Stimulated activated CD8-positive, alpha-beta memory T cell treated with anti-CD3 and anti-CD28 coated beads, Interleukin-4, amount 100 ng/mL, for 48 hours (primary cell): ENCODE data around the gene HCN1.

ENCODE experiments used
- DNase-seq: peaks from one replicate; pipeline ENCODE4 v3.0.0-alpha.2; 2020

Gene HCN1

DNA sequence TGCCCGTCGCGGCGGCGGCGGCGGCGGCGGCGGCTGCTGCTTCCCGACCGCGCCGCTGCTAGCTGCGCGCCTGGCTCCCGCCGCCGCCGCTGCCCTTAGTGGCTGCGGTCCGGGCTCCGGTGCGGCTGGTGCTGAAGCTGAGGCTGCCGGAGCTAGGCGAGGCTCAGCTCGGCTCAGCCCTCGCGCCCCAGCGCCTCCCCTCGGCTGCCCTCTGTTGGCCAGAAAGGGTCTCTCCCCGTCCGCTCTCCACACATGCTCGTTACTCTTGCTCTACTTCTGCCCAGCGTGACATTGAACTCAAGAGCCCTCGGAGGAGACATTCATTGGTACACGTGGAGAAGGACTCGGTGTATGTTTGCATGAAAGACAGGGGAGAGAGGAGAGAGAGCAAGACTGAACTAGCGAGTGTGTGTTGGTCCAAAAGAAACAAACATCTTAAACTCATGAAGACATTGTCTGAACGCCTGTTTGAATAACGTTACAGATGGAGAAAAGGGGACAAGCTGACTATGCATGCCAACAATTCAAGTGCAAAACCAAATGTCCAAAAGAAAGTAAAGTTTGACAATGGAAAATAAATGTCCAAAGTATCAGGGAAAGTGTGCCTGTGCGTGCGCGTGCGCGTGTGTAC is at the start of gene HCN1:
TSS of gene HCN1 (minus strand) at position 175 of the 631 bp plus-strand sequence.
- peak; percentile 68 for DNase-seq

DNA sequence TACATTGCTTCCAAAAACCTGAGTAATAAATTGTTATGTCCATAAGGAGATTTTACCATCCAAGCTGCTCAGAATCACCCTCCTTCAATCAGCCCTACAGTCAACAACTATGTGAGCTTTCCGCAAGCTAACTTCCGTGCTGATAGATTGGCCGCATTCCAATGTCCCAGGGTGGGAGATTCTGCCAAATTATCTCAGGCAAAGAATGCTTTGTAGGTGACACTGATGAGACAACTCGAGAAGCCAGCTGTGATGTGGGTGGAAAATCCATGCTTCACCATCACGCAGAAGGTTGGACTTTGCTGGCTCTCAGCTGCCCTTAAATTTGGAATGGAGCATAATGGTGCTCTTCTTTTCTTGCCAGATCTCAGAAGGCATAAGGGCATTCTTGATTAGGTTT is 44.9 kb upstream of the HCN1 start:
- no peak for DNase-seq

DNA sequence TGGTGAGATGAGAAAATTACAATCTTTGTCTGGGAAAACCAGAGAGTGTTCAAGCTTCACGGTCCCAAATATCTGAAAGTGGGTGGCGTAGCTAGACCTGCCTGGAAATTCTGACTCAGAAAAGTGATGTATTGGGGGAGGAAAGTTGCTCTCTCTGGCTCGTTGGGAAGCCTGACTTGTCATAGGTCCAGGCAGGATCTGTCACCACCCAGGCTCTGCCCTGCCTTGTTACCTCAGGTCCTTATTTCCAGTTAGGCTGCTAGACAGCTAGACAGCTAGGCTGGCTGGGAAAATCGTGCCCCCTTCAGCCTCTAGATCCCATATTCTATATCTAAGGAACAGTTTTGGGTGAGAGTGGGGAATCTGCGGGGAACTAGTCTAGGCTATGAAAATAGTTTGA is 41.0 kb upstream of the HCN1 start:
- DNase-seq, result no peak

DNA sequence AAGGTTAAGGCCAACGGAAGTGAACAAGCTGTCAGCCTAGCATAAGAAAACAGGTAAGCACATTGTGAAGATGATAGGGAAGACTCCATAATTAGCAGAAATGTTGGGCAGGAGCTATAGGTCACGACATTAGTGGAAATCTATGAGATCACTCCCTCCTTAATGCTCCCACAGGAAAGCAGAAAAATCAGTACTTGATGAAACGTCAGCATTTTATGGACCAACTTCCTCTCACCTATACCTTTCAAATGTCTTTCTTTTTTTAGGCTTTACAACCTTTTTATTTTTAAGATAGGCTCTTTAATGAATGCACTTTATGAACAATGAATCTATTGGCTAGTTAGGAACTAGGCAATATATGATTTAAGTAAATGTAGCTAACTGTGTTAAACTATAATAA is 29.4 kb upstream of the HCN1 start:
- DNase-seq, result no peak

DNA sequence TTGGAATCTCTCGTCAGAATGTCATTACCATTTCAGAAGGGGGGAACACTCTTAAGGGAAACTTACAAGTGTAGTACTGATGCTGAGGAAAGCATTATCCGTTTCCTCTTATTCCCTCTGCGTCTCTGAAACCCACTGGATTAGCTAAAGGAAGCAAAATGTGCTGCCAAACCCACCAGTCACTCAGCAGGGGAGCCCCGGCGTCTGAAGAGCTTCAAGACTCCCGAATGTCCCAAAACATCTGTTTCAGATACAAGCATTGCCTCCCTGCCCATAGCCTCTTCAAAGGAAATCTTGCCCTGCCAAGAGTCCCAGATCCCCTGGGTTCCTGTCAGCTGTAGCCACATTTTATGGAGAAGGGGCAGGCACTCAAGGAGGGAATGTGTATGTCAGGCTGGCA is 1.0 kb upstream of the HCN1 start:
- DNase-seq, result no peak

DNA sequence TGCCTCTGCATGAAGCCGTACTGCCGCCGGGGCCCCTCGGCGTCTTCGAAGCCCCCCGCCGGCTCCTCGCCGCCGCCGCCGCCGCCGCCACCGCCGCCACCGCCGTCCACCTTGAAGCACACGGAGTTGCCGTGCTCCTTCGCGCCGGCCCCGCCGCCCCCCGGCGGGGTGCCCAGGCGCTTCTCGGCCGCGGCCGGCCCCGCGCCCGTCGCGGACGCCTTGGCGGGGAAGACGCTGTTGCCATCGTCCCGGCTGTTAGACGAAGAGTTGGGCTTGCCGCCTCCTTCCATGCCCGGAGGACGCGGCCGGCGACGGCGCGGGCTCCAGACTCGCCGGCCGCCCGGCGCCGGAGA is 400 bp downstream of the HCN1 start:
- no peak for DNase-seq

DNA sequence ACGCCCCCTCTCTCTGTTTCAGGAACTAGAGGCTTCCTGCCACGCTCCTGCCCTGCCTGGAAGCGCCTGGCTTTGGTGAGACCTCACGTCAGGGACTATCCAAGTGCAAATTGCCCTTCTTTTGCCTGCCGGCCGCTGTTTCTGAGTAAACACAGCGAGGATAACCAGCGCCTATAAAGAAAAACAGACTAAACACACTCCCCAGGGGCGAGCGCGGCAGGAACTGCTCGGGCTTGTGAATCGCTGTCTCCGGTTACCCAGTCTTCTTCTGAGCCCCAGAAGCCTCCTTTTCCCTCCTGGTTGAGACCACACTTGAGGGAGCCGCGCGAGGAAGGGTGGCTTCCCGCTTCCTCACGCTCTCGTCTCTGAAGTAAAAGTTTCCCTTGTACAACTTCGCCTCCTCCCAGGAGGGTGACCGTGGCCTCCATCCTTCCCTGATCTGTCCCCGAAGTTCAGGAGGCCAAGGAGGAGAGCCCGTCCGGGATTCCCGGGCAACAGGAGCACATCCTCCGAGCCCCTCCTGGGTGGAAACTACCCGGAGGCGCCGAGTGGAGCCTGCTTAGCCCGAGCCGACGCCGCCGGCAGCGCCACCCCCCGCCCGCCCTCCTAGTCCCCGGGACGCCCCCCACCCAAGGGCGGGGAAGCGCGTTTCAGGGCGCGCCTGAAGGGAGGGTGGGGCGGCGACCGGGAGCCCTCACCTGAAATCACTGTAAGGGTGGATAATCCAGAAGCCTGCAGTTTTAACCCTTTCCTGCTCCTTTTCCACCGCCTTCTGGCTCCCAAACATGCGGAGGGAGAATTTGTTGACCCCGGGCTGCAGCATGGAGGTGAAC is 993 bp downstream of the HCN1 start:
- no peak for DNase-seq

DNA sequence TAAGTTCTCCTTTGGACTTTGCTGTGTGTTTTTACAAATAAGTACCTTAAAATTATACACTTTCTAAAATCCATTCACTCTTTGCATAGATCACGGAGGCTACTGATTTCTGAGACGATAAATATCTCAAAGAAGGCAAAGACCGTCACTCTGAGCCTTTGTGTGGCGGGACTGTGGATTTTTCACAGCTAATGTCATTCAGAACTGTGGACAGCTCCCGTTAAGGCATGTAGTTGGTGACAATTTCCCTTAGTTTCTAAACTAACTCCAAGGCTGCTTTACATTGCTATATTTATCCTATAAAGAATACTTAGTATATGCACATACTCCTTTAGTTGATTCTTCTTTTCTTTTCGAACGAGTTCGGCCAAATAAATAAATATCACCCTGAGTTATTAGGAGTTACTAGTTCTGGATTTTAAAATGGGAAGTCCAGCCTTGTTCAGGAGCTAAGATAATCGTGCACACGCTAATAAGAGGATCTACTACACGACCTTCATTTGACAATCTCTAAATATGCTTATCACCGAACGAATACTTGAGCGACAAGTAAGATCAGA is 1.8 kb downstream of the HCN1 start:
- no peak for DNase-seq

DNA sequence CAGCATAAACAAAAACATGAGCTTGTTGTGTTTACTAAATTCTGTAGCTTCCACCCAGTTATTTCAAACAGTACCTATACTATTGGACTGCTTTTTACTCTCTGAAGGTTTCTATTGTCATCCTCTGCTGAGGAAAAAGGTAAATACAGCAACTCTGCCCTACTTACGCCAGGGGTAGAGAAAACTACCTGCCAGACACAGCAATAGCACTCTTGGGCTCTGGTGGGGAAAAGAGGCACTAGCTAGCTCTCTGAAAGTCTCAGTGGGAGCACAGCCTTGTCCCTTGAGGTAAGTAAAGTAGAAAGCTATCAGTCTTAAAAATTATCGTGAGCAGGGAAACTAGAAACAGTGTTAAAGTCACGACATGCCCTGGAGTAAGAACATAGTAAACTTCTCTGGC is 3.7 kb downstream of the HCN1 start:
- no peak for DNase-seq

DNA sequence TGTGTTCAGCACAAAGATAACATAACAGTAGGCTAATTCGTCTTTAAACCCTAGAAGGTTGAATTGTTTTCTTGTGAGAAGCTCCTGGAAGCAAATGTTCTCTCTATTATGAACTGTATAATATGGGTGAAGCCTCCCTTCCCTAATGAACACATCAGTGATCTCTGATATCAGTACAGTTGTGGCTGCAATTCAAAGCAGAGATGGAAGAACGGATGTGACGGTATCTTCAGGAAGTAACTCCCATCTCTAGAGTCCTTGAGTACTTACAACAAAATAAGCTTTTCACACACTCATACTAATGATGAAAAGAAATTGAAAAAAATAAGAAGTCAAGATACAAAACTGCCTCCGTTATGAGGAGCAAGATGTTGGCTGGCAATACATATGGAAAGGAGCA is 4.5 kb downstream of the HCN1 start:
- no peak for DNase-seq

DNA sequence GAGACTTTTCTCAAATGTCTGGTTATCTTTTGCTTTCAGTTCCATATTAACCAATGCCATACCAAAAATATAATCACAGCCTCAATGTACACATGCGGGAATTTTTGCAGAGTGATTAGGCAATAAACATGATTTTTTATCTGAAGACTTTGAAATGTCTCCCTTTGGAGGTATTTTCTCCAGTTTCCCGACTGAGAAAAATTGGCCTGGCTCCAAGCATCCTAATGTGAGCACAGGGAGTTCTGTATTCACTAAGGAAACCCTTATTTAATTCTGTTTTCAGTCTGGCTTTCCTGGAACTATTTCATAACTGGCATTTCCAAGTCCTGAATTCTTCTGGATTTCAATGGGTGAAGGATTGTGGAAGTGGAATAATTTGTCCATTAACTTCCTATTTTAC is 8.5 kb downstream of the HCN1 start:
- no peak for DNase-seq

DNA sequence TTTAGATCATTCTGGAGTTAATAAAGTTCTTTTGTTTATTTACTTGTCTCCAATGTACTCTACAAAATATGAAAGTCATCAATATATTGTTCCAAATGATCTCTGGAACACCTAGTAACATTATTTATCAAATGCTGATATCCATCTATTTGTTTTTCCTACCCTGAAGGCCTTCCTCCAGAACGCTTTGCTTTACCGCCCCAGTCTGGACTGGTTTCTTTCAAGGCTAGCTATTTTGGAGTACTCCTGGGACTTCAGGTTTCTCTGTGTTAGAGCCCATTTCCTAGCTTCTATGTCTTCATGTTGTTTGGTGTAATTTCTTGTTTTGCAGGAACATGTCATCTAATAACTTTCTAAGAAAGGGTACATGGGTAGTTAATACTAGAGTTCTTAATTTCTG is 9.6 kb downstream of the HCN1 start:
- no peak for DNase-seq

DNA sequence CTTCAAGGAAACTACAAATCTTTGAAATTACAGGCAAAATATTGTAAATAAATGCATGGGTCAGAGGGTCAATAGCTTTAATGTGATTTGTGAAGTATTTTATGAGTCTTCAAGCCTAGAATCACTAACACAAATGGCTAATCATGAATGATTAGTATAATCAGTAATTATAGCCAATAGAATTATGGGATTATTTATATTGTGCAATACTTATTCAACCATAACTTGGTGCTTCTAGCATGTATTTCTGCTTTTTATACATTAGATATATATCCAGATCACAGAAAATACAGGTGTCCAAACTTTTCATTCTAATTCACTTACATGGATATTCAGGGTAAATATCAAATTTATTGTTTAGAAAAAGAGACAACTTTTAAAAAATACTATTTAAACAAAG is 12.1 kb downstream of the HCN1 start:
- DNase-seq, result no peak

DNA sequence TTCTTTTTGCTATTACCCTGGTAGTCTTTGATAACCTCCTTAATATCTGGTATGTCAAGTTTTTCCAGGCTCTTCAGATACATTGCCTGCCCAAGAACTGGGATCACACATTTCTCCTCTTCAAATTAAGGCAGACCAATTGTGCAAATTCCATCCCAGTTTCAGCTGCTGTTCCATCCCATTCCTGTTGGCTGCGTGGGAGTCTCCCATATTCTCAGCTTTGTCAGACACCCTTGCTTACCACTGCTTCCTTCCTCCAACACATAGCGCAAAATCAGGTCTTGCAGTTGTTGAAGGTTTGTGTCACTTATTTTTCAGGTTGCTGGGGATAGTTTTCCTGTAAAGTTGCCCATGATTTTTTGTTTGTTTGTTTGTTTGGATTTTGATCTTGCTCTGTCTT is 15.2 kb downstream of the HCN1 start:
- no peak for DNase-seq

DNA sequence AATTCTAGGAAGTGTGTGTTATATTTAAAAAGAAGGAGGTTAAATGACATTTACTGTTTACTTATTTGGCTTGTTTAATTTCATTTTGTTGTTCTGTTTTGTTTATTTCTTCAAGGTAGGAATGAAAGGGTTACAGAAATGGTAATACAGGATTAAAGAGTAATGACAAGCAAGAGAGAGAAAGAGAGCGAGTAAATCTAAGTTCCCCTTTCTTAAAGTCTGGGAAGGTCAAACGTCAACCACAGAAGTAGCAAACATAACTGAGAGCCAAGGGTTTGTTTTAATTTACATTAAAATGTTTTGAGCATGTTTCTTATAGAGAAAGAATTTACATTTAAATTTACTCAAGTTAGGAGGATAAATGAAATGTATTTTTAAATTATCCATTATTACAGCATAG is 18.7 kb downstream of the HCN1 start:
- DNase-seq, result no peak

DNA sequence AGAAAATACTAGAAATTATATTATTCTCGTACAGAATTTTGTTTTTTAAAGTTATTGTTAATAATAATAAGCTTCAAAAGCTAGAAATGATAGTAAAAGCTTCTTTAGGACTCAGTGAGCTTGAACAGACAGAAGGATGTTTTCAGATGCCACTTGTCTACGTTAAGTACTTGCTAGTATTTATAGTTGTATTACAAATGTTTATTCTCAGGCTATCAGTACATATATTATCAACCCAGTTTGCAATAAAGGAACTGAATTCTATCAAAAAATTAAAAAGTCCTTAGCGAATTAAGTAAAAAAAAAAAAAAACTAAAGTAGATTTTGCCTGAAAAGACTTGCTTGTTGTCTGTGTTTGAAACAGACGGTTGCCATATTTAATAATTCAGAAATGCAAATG is 23.9 kb downstream of the HCN1 start:
- DNase-seq, result no peak

DNA sequence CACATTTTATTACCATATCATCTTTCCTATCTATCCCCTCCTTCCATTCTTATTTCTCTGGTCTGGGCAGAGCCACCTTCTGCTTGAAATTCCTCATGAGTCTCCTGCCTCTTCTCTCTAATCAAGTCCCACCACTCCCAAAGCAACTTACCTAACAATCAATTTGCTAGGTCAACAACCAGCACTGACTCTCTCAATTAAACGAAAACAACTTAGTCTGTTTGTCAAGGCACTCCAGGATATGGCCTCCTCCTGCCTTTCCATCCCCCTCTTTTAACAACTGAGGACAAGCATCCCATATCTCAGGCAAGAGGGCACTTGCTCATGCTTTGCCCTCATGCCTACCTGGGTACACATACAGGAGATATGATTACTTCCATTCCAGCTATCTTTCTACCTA is 47.4 kb downstream of the HCN1 start:
- no peak for DNase-seq

DNA sequence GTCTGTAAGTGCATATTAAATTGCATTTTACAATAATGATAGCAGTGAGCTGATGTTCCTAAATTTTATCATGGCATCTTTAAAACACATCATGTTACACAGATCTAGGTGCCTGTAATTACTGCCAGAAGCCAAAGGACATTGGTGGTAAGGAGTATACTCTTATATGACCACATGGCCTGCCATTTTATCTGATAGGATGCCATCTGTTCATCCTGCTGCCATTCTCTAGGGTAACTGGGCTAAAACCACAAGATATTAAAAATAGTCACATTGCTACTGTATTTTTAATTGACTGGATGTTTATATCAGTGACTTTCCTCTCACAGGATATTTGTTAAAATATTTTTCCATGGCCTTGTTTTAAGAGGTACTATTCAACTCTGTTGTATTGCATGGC is 53.1 kb downstream of the HCN1 start:
- DNase-seq, result no peak

DNA sequence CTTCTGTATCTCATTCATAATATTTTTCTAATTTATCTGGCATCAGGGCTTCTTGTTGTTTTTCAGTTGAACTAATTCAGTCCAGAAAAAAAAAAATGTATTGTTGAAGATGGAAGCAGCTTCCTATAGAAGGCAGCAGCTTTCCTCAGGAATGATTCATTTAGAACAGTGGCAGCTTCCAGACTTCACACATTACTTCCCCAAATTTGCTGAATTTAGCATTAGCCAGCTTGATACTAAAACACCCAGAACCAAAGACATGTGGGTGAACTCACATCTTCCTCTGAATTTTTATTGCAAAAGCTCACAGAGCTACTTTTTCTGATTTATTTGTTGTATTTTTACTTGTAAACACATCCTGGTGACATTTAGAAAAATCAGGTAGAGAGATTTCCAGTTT is 53.8 kb downstream of the HCN1 start:
- DNase-seq, result no peak

DNA sequence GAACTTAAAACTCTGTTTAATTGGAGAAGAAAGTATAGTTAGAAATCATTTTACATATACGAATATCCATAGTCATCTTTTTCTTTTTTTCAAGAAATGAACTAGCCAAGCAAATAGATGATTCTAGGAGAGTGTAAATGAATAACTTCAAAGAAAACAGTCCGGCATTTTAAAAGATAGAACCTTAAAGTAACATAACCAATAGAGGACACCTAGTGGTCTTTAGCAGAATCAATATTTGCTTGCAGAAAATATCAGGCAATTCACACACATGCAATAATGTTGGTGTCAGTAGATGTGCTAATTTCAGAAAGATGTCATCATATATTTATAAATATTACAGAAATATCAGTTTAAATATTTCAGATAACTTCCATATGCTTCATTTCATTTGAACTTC is 57.1 kb downstream of the HCN1 start:
- DNase-seq, result no peak

DNA sequence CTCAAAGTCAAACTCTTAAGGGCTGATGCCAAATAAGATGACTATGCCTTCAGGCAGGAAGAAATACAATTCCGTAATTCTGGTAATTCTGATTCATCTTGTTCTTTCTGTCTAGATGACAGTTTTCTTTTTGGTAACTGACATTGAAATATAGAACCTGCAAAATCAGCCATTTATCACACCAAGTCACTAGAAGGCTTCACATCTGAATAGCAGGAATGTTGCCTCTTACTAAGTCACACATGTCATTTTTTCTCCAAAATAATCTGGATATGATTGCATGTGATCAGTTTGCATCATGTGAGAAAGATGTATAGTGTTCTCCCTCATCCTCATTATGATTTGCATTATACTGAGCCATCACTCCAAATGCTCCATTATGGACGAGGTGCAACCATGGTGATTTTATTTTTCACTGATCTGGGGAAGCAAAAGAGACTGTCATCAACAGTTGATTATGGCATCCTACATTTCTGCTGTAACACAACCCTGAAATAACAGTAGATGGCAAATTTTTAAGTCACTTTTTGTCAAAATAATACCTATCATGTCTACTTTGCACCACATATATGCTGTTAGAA is 69.0 kb downstream of the HCN1 start:
- DNase-seq, result no peak

DNA sequence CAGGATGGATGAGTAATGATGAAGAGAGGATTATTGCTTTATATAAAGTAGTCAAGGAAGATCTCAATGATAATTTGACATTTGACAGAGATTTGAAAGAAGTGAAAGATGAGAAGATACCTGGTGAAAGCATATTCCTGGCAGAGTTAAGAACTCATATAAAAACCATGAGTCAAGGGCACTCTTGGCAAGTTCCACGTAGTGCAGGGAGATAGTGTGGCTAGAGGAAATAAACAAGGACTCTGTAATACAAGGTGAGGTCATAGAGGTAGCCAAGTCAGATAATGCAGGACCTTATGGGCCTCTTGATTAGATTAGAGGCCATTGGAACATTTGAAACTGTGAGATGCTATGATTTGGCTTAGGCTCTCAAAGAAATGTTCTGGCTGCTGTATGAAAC is 72.3 kb downstream of the HCN1 start:
- no peak for DNase-seq

DNA sequence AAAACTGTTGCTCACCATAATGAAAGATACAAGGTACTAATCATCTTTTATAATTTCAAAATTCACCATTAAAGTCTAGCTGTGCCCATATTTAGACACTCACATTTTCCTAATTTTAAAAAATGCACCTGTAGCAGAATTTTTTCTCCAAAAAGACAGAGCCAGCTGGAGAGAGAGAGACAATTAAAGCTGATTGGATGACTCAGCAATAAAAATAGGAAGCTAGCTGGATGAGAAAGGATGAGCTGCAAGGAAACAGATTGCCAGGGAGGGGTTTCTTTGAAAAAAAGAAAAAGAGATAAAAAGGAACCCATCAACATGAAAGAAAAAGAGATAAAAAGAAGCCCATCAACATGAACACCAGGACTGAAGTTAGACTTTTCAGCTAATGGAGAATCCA is 73.8 kb downstream of the HCN1 start:
- DNase-seq, result no peak

DNA sequence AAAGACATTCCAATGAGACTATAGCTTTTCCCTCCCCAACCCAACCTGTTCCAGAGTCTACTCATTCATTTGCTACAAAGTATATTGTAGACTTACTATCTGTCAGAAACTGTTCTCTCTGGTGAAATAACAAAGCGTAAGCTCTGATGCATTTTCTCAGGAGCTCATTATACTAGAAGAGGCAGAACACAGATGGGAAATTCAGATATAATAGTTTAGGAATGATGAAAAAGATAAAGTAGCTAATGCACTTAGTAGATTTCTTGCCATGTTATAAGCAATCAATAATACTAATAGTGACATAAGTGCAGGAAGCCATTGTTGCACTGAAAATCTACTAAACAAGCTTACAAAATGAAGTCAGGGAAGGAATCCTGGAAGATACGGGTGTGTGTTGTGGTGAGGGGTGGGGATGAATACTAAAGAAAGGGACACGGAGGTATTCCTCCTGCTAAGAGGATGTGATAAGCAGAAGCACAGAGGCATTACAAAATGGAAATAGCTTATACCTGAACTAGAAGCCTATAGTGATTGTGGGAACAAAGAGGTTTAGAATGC is 78.2 kb downstream of the HCN1 start:
- DNase-seq, result no peak
